Cortex of kidney (tissue), 1 donor: ENCODE measurements around the gene GLUL.

ENCODE experiments used
- DNase-seq: peaks from one replicate; lab custom pipeline; 2025; lab: John Stamatoyannopoulos, UW

The GLUL gene

DNA sequence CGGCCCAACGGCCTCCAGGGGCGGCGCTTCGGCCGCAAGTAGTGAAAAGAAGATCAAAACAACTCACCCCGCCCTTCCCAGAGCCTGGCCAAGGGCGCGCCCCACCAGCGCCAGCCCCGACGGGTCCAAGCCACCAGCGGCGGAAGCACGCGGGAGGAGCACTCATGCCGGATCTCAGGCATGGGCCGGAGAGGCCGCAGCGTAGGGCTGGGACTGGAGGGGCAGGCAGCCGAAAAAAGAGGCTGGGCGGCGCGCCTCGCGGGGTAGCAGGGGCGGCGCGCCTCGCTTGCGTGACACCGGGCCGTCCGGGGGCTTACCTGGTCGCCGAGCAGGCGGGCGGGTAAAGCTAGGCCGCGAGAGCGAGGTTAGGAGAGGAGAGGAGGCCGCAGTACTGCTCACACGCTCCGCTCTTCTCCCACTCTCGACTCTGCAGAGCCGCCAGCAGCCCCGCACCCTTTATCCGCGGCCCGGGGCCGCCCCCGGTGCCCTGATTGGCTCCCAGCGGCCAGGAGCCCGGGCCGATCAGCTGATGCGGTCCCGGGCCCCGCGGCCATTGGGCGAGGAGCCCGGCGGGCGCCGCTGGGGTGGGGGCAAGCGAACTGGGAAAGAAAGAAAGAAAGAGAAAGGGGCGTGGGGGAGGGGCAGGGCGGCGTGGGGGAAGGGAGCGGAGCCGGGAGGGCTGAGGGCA is at the start of gene GLUL:
Gene GLUL, minus strand, starts transcription at position 429 of the 688 bp plus-strand sequence. CDS start 3,053 bp downstream, outside the sequence.
- no peak for DNase-seq

DNA sequence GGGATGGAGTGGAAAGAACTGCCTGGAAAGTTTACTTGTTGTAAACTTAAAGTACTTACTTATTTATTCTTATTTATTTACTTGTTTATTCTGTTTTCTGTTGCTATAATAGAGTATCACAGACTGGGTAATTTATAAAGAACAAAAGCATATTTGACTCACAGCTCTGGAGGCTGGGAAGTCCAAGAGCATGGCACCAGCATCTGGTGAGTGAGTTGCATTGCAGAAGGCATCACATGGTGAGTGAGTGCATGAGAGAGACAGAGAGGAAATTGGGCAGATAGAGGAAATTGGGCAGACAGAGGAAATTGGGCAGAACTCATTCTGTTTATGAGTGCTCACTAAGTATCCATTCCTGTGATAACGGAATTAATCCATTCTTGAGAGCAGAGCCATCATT is 46.7 kb upstream of the GLUL start:
- no peak for DNase-seq

DNA sequence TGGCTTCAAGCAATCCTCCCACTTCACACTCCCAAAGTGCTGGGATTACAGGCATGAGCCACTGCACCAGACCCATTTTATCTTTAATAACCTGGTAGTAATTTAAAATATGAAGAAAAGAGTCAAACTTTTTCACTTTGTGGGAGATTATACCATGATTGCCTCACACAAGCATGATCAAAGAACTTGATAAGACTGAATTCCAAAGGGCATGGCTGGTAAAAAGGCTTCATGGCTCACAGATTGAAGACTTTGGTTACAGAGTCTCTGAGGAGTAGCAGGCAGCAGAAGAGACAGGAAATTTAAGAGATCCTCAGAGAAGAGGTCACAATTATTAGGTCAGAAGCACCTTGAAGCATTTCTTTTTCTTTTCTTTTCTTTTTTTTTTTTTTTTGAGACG is 42.0 kb upstream of the GLUL start:
- no peak for DNase-seq

DNA sequence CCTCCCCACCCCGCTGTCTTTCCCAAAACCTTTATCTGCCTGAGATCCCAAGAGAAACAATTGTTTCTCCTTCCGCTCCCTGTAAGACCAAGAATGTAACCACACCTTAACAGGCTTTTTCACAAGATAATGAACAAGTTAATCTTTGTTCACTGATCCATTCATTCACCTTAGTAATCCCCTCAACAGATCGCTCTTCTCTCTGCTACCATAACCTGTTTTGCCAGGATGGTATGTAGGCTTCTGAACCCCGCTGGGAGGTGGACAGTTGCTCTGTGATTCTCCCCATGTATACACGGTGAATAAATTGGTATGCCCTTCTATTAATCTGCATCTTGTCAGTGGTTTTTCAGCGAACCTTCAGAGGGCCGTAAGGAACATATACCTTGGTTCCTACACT is 39.7 kb upstream of the GLUL start:
- no peak for DNase-seq

DNA sequence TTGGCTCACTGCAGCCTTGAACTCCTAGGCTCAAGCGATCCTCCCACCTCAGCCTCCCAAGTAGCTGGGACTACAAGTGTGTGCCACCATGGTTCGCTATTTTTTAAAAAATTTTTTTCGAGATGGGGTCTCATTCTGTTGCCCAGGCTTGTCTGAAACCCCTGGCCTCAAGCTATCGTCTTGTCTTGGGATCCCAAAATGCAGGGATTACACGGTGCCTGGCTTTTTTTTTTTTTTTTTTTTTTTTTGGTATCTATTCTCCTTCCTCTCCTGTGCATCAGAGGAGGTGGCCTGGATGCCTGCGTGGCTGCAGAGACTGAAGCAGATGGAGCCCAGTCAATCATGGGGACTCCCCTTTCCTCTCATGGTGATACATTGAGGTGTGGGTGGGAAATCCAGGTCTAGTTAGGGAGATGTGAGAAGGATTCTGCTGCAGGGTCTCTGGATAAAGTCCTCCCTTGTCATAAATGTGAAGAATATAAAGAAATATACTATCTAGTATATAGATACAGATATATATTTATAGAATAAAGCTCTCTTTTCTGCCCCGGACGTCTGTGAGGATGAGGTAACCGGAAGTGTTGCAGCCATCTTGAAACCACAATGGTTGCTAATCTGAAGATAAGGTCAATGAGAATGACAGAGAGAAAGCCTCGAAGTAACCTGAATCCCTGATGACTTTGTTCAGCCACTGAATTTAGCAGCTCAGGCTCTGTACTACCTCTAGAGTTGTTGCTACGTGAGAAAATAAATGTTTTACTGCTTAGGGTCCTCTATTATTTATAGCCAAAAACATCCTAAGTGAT is 38.9 kb upstream of the GLUL start:
- DNase-seq: no peak

DNA sequence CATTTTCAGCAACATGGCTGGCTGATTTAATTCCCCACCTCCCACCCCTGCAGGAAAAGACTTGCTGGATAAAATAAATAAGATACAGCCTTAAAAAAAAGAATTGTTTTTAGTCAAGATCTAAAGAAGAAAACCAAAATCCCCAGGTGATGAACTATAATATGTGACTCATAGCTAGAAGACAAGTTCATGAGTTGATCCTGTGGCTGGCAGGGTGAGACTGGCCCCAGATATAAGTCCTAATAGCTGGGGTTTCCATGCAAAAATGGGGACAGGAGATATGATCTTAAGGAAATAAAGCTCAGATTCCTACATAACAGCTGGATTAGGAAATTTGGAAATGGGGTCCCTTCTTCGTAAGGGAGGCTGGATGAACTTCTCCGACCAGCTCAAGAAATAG is 36.5 kb upstream of the GLUL start:
- no peak for DNase-seq

DNA sequence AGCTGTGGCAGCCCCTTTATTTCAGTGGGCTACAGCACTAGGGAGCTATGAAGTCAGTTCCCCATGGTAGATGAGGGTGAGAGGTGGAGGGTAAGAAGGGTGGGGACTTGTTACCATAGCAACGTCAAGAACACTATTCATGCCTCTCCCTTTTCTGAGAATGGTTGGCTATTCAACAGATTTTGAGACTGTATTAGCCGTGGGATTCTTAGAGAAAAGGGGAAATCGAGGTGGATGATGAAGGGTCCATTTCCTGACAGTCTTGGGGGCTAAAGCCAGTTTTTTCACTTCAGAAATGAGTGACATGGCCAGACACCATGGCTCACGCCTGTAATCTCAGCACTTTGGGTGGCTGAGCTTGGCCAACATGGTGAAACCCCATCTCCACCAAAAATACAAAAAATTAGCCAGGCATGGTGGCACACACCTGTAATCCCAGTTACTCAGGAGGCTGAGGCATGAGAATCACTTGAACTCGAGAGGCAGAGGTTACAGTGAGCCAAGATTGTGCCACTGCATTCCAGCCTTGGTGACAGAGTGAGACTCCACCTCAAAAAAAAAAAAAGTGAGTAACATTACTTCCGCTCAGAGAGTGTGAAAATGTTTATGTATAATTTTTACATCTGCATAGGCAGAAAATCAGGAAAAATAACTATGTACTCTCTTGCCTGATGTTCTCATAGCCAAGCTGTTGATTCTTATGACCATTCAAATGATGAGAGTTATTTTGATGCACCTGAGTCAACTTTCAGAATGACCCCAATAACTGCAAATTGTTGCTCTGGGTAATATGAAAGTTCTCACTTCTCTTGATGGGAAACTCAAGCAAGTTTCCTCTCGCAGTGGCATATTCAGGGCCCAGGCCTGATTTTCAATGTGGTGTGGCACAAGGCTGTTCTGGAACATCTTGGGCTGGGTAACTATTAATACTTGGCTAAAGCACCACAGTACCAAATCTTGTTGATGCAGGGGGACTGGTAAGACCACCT is 35.1 kb upstream of the GLUL start:
- DNase-seq: no peak

DNA sequence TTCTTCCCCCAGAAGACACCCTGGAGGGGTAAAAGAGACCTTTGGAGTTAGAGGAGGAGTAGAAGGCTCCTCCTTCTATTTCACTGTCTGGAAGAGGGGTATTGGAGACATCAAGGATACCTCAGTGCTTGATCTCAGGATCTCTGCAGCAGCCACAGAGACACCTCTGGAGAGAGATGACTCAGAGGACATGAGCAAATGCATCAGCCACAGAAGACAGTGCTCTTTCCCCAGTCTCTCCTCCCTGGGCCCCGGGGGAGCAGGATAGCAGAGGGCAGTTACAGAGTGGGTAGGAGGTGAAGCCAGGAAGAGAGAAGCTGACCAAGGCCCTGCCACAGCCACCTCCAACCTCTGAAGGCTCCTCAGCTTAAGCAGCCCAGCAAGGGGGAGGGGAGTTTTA is 24.2 kb upstream of the GLUL start:
- no peak for DNase-seq

DNA sequence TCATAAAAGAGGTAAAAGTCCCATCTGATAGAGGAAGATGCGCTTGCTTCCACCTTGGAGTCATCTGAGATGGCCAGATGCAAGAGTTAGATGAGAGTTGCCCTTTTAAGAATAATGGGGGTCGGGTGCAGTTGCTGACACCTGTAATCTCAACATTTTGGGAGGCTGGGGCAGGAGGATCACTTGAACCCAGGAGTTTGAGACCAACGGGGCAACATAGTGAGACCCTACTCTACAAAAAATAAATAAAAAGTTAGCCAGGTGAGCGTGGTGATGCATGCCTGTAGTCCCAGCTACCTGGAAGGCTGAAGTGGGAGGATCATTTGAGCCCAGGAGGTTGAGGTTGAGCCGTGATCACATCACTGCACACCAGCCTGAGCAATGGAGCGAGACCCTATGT is 22.4 kb upstream of the GLUL start:
- no peak for DNase-seq

DNA sequence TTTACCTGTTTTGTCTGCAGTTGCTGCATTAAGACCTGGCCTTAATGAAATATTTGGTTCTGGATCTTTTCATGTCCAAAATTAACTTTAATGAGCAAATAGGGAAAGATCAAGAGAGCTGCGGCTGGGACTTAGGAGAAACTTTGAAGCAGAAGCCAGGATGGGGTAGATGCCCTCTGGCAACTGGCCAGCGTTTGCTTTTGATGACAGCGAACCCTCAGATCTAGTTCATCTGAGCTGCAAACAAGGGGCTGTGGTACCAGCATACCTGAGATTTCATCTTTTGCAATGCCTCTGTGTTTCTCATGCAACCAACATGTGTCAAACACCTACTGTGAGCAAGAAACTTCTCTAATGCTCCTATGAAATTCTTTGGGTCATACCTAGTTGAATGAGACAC is 21.9 kb upstream of the GLUL start:
- no peak for DNase-seq

DNA sequence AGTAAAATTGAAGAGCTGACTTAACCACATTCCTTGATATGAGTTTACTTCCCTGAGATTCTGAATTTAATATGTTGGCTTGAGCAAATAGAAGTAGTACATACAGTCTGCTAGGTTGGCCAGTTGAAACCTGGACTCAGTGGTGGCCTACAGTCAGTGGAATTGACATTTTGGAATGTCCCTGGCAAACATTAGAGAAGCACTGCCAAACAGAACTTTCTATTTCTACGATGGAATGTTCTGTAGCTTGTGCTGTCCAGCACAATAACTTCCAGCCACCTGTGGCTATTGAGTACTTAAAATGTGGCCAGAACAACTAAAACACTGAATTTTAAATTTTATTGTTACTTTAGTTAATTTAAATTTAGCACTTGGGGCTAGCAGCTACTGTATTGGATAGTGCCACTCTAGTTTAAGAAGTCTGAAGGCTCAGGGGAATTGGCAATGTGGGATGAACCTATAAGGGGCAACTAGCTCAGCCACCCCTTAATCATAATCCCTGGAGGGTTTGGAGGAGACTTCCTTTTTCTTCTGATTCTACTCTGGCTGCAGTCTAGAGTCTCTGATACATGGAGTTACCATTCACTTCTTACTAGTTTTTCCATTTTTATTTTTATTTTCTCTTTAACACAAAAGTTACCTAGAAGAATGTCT is 19.2 kb upstream of the GLUL start:
- no peak for DNase-seq

DNA sequence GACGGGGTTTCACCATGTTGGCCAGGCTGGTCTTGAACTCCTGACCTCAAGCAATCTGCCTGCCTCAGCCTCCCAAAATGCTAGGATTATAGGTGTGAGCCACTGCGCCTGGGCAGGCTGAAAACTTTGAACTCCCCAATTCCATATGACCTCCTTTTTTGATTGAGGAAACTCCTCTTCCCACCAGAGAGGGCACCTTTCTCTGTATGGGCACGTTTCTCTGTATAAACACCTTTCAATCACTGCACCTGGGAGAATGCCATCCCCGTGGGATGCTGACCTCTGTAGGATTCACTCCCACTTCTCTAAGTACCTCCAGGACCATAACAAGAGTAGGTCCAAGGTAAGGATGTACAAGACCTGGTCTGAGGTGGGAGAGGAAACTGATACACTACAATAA is 18.5 kb upstream of the GLUL start:
- no peak for DNase-seq

DNA sequence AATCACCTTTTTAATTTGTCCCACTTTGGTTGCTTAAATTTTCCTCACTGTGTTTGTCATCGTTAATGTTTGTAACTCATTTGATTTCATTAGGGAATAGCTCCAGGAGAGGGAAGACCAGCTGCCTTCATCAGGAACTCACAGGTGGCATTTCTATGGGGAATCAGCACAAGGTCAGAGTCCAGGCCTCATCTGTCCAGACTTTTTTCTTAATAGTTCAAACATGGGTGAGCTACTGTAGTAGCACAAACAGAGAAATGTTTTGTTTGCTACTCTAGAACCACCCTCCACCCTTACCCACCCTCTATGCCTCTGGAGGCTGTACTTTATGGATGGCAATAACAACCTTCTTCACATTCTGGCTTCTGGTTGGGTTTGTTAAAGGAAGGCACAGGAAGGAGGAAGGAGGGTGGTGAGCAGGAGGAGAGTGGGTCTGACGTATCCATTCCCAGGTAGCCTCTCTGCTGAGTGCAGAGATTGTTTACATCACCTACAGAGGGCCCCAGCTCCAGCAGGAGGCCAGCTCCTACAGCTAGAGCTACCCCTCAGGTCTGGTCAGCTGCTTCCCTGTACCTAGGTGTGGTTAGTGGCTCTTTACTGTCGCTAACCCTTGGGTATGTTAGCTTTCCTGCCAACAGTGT is 17.0 kb upstream of the GLUL start:
- DNase-seq: no peak

DNA sequence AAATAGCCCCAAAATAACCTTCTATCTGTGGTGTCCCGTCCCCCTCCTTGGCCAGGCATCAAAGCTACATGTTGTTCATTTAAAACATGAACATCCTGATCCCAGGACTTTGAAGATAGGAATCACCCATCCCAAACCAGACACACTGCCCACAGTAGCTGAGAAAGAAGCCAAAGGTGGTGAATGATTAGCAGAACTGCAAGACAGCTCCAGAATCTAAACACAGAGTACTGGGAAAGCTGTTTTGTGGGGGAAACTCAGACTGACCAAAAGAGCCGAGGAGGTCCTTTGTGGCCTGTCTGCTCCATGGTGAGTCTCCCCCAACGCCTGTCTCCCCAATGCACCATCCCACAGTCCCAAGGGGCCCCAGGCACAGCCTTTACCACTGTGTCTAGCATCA is 16.1 kb upstream of the GLUL start:
- DNase-seq: no peak

DNA sequence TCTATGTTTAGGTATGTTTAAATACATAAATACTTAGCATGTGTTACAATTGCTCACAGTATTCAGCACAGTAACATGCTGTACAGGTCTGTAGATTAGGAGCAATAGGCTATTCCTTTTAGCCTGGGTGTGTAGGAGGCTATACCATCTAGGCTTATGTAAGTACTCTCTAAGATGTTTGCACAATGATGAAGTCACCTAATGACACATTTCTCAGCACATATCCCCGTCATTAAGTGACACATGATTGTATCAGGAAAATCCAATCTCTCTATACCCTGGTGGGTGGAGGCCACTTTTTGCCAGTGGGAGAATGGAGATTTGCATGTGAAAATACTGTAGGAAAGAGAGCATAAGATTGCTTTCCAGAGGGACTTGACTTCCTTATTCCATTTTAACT is 14.4 kb upstream of the GLUL start:
- no peak for DNase-seq

DNA sequence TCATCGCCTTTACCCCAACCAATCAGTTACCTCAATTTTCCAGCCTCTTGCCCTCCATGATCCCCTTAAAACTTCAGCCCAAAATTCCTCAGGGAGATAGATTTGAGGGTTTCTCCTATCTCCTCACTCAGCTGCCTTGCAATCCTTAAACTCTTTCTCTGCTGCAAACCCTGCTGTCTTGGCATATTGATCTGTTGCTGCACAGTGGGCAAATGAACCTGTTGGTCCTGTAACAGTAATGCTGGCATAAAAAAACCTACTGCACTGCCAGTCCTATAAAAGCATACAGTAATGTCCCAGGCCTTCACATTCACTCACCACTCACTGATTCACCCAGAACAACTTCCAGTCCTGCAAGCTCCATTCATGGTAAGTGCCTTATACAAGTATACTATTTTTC is 14.0 kb upstream of the GLUL start:
- no peak for DNase-seq

DNA sequence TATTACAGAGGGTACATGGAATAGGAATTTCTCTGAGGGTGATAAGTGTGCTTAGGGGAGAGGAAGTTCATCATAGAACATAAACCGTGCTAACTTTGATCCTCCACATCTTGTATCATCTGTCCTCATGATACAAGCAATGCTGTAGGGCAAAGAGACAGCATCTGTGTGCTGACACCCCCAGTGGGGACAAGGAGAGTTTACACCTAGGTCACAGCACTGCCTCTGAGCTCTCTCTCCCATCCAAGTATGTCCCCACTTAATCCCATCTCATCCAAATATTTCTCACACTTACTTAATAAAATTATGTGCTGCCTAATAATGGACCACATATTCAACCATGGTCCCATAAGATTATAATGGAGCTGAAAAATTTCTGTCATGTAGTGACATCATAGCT is 13.2 kb upstream of the GLUL start:
- no peak for DNase-seq

DNA sequence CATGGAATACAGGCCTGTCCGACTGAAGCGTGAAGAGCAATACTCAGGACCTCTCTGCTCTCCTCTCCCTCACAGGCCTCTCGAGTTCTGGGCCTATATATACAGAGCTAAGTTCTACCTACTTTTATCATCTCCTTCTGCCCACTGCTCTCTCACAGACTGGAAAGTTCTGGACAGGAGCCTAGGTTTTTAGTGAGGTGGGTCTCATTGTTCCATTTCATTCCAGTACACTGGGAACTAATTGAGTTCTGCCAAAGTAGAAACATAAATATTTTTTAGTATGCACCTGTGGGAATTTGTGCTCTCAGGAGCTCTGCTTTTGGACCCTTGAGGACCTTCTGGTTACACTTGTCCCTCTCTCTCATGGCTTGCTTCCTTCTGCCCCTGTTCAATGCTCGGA is 9.0 kb upstream of the GLUL start, which contains the start of gene TEDDM1:
Gene TEDDM1, minus strand, starts transcription at position 101 of the 400 bp plus-strand sequence. CDS start 182 bp downstream, outside the sequence.
- no peak for DNase-seq

DNA sequence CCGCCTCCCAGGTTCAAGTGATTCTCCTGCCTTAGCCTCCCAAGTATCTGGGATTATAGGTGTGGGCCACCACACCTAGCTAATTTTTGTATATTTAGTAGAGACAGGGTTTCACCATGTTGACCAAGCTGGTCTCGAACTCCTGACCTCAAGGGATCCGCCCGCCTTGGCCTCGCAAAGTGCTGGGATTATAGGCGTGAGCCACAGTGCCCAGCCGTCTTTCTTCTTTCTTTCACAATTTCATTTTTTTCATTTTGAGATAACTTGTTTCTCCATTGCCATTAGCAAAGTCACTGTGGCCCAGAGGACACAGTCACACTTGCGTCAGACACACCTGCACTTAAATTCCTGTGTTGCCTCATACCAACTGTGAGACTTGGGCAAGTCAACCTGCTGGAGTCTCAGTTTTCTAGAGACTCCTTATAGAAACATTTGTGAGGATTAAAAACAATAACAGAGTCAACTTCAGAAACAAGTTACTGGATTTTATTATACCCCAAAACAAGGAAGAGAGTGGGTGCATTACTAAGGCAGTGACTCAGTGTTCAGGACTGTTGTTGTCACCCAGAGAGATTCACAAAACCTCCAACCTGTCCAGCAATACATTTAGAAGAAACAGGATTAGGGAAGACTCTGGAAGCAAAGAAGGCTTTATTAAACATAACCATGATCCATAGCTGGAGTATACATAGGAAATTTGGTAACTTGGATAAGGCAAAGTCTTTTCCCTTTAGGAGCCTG is 6.2 kb upstream of the GLUL start:
- no peak for DNase-seq

DNA sequence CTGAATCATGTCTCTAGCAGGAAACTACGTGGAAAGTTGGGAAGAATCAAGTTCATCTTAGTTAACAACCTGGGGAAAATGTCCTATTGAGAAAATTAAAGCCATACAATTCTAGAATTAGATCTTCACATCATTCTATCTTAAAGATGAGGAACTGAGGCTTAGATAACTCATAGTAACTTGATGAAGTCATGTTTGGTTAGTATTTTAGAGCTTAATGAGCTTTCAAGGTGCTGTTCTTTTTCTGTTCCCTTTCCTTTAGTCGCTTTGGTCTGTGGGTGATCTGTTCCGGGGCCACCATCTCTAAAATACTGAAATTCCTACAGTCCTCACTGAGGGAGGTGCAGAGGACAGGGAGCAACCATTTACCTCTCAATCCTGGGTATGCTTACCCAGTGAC is 4.3 kb upstream of the GLUL start:
- no peak for DNase-seq
